HCT116 (cell line): ENCODE measurements around the gene LCNL1.

Experiments used
- CTCF ChIP-seq, 3 experiments: fragments of 200-600 bp in 1 of 3; sonication (generic) in 1 of 3; IDR thresholded peaks in 2 of 3; conservative IDR thresholded peaks in 1 of 3; 2 replicates each; pipeline ENCODE4 v1.5.1; 2012 to 2017; ENCODE audit warnings: low read depth in 2 of 3, low read length in 2 of 3, antibody characterized with exemption in 1 of 3, borderline replicate concordance in 1 of 3, control low read depth in 1 of 3, mild to moderate bottlenecking in 1 of 3, mixed read lengths in 1 of 3, mixed run types in 1 of 3, moderate library complexity in 1 of 3; ENCODE audit not compliant: insufficient read depth in 1 of 3
- POLR2A ChIP-seq: IDR thresholded peaks from 2 replicates; pipeline ENCODE4 v1.7.0; 2011; ENCODE audit warnings: borderline replicate concordance; ENCODE audit not compliant: insufficient read depth, insufficient read length; ENCODE audit errors: extremely low read depth

- no peak for TF ChIP-seq POLR2A
- TF ChIP-seq CTCF (IDR thresholded peaks at IDR 0.05 in 2 of 3, conservative IDR thresholded peaks at IDR 0.05 in 1 of 3; ENCODE audit: borderline replicate concordance in 1 of 3, insufficient read depth in 1 of 3, low read depth in 2 of 3, low read length in 2 of 3), result no peak
These were observed 32.0 kb upstream of the LCNL1 start for GRCh38 chr9:136950656-136951276.
